Stimulated activated CD4-positive, alpha-beta T cell treated with anti-CD3 and anti-CD28 coated beads, Interleukin-4, amount 100 ng/mL, for 4 hours (primary cell): ENCODE data around the gene HIVEP3.

ENCODE experiments used
- DNase-seq, 2 experiments: peaks; one replicate each; pipeline ENCODE4 v3.0.0-alpha.2; 2020

HIVEP3 gene

GRCh38 chr1:41868241-41868998, 50.3 kb downstream of the HIVEP3 start:
- DNase-seq, result no peak

GRCh38 chr1:41866285-41866684, 52.4 kb downstream of the HIVEP3 start:
- no peak for DNase-seq

GRCh38 chr1:41864471-41865040, 54.2 kb downstream of the HIVEP3 start:
- no peak for DNase-seq

GRCh38 chr1:41863718-41864117, 55.0 kb downstream of the HIVEP3 start:
- no peak for DNase-seq

- peak; percentile 34 to 70 for DNase-seq
Observed at GRCh38 chr1:41862384-41863221, 56.1 kb downstream of the HIVEP3 start.

- DNase-seq, result no peak
Observed at GRCh38 chr1:41861535-41862383, 57.0 kb downstream of the HIVEP3 start.

- no peak for DNase-seq
Observed at GRCh38 chr1:41860771-41861170, 58.0 kb downstream of the HIVEP3 start.

- DNase-seq, result no peak
Observed at GRCh38 chr1:41860214-41860613, 58.5 kb downstream of the HIVEP3 start.

- DNase-seq, result no peak
Observed at GRCh38 chr1:41859686-41860085, 59.0 kb downstream of the HIVEP3 start.

GRCh38 chr1:41856944-41857285, 61.8 kb downstream of the HIVEP3 start:
- no peak for DNase-seq

GRCh38 chr1:41856151-41856943, 62.4 kb downstream of the HIVEP3 start:
- no peak for DNase-seq

- no peak for DNase-seq
Observed at GRCh38 chr1:41855713-41856112, 63.0 kb downstream of the HIVEP3 start.

- no peak for DNase-seq
Observed at GRCh38 chr1:41853907-41854306, 64.8 kb downstream of the HIVEP3 start.

GRCh38 chr1:41852091-41852490, 66.6 kb downstream of the HIVEP3 start:
- no peak for DNase-seq

GRCh38 chr1:41851589-41851988, 67.1 kb downstream of the HIVEP3 start:
- no peak for DNase-seq

GRCh38 chr1:41850029-41850428, 68.7 kb downstream of the HIVEP3 start:
- DNase-seq, result no peak

- DNase-seq, result no peak
Observed at GRCh38 chr1:41849211-41849759, 69.4 kb downstream of the HIVEP3 start.

- DNase-seq, result no peak
Observed at GRCh38 chr1:41848216-41848952, 70.3 kb downstream of the HIVEP3 start.

GRCh38 chr1:41847733-41848132, 71.0 kb downstream of the HIVEP3 start:
- no peak for DNase-seq

GRCh38 chr1:41846625-41847405, 71.9 kb downstream of the HIVEP3 start:
- no peak for DNase-seq
